Posterior vena cava (tissue), 2 donors: ENCODE data around the gene BRS3. TPM values are rescaled to one million over a fixed set of nuclear protein-coding genes. Genes with fewer than 3 reads are reported as not detected.
A peak's percentile ranks its signal among the peaks of the same experiment; 100 is the strongest.
"Not testable (repeated sequence)": the region's sequence is repeated elsewhere in the genome, so short reads cannot be mapped to it uniquely, and the experiment has no call there.

Experiments used
- DNase-seq: peaks from one replicate; pipeline ENCODE4 v3.0.0-alpha.2; 2020; ENCODE audit warnings: low spot score
- intact Hi-C, 2 donors: fragments of 100-400 bp; cut with DNase I; formaldehyde crosslinking; loops; one replicate each; pipeline versions ENCODE4 v1.14.1 to v1.14.2; 2022 to 2023
- long read RNA-seq, 2 donors: library from polyadenylated mRNA; unstranded; transcript quantifications; one replicate each; pipeline ENCODE4 v2.0.0, GENCODE V29; 2020 to 2021
- total RNA-seq, 2 donors: library from RNA; stranded (reverse); fragmentation: NEBNext Ultra II Directional; extraction: Animal tissue kit (Norgen Biotek cat#: 25700); gene quantifications; one replicate each; pipeline ENCODE4 v1.2.1, GENCODE V29; 2021
- donor health status: DM: yes; HTN: yes; CAD: no.
- donor health status: DM: yes; HTN: yes; CAD: no.

The BRS3 gene
- not detected for total RNA-seq
- long read RNA-seq, donor 1, result 0 reads
- long read RNA-seq, donor 2, result 0 reads

GRCh38 chrX:136487647-136488046, at the start of gene BRS3:
TSS of gene BRS3 (plus strand) at chrX:136487947. CDS start at chrX:136488115, 168 bp downstream.
- intact Hi-C loops, result no loop called here
- no peak for DNase-seq

- no peak for DNase-seq
- intact Hi-C loops, result no loop called here
Observed at GRCh38 chrX:136438192-136438591, 49.6 kb upstream of the BRS3 start.

GRCh38 chrX:136445674-136446073, 42.1 kb upstream of the BRS3 start:
- intact Hi-C loops, result not testable (repeated sequence)
- DNase-seq, result peak; percentile 28

GRCh38 chrX:136446208-136446607, 41.5 kb upstream of the BRS3 start:
- DNase-seq, result no peak
- intact Hi-C loops, result no loop called here

GRCh38 chrX:136447308-136447707, 40.4 kb upstream of the BRS3 start:
- intact Hi-C loops, result no loop called here
- no peak for DNase-seq

- intact Hi-C loops, result no loop called here
- no peak for DNase-seq
Observed at GRCh38 chrX:136447968-136448367, 39.8 kb upstream of the BRS3 start.

GRCh38 chrX:136450050-136450830, 37.5 kb upstream of the BRS3 start:
- DNase-seq, result no peak
- intact Hi-C loops, result no loop called here

- intact Hi-C loops, result no loop called here
- no peak for DNase-seq
Observed at GRCh38 chrX:136452614-136453013, 35.1 kb upstream of the BRS3 start.

GRCh38 chrX:136453114-136453513, 34.6 kb upstream of the BRS3 start:
- intact Hi-C loops, result no loop called here
- no peak for DNase-seq

GRCh38 chrX:136453771-136454170, 34.0 kb upstream of the BRS3 start:
- intact Hi-C loops, result no loop called here
- DNase-seq, result no peak

GRCh38 chrX:136456133-136456532, 31.6 kb upstream of the BRS3 start:
- intact Hi-C loops, result no loop called here
- no peak for DNase-seq

GRCh38 chrX:136457303-136457917, 30.3 kb upstream of the BRS3 start:
- DNase-seq, result no peak
- intact Hi-C loops, result no loop called here

GRCh38 chrX:136464589-136464988, 23.2 kb upstream of the BRS3 start:
- no peak for DNase-seq
- intact Hi-C loops, result no loop called here

GRCh38 chrX:136467303-136467702, 20.4 kb upstream of the BRS3 start:
- no peak for DNase-seq
- intact Hi-C loops, result no loop called here

- intact Hi-C loops, result no loop called here
Observed at GRCh38 chrX:136468391-136469103, 19.2 kb upstream of the BRS3 start.

GRCh38 chrX:136473663-136474062, 14.1 kb upstream of the BRS3 start:
- intact Hi-C loops, result no loop called here
- DNase-seq, result no peak

More at GRCh38 chrX:136468391-136469103, 19.2 kb upstream of the BRS3 start:
- no peak for DNase-seq

- intact Hi-C loops, result no loop called here
- DNase-seq, result no peak
Observed at GRCh38 chrX:136475236-136475635, 12.5 kb upstream of the BRS3 start.

GRCh38 chrX:136476501-136476900, 11.2 kb upstream of the BRS3 start:
- intact Hi-C loops, result no loop called here
- no peak for DNase-seq

- intact Hi-C loops, result no loop called here
- DNase-seq, result no peak
Observed at GRCh38 chrX:136477026-136477425, 10.7 kb upstream of the BRS3 start.

- DNase-seq, result no peak
- intact Hi-C loops, result no loop called here
Observed at GRCh38 chrX:136480383-136480782, 7.4 kb upstream of the BRS3 start.
